Measurements from ENCODE around the gene FEZ2. TPM values are rescaled to one million over a fixed set of nuclear protein-coding genes. Genes with fewer than 3 reads are reported as not detected.

Gene FEZ2
- total RNA-seq, 1 experiment from 2014 or later = 14.8 TPM

- Histone ChIP-seq H3K27ac (ENCODE audit: low read depth, low read length) (no peak overlapping the region), H3K4me1 (ENCODE audit: control insufficient read depth in 1 of 2, insufficient read depth in 2 of 2, low read length in 2 of 2) (no peaks in the 10 kb centered on the region), H3K36me3 (ENCODE audit: control insufficient read depth in 1 of 2, insufficient read depth in 2 of 2, low read length in 2 of 2) (peaks cover 0 to 6% of the 10 kb centered on the region in 2 experiments; a peak in 1 of 4 replicates), H4K20me1 (ENCODE audit: insufficient read depth) (no peaks in the 10 kb centered on the region), H2AFZ (ENCODE audit: low read depth, low read length, poor library complexity, severe bottlenecking) (no peak overlapping the region), H3K4me2 (ENCODE audit: low read length) (no peak overlapping the region), H3K9me3 (ENCODE audit: control insufficient read depth in 1 of 2, insufficient read depth in 1 of 2, low read depth in 1 of 2, low read length in 2 of 2) (no peaks in the 10 kb centered on the region), H3K9ac (ENCODE audit: low read length) (no peak overlapping the region), H3K27me3 (ENCODE audit: insufficient read depth, low read length) (no peaks in the 10 kb centered on the region), H3K9me2 (ENCODE audit: insufficient read depth) (no peaks in the 10 kb centered on the region), H3K79me2 (ENCODE audit: insufficient read depth, low read length) (no peaks in the 10 kb centered on the region), H3K4me3 (replicated peaks in 1 of 2; ENCODE audit: low read depth in 1 of 2, low read length in 2 of 2) (no peak overlapping the region)
- TF ChIP-seq POLR2AphosphoS5 (IDR thresholded peaks at IDR 0.05; ENCODE audit: low read depth, low read length) (no peak), ELF1 (IDR thresholded peaks at IDR 0.05; ENCODE audit: borderline replicate concordance, low read depth) (no peak), POLR2A (IDR thresholded peaks at IDR 0.05; ENCODE audit: borderline replicate concordance, extremely low read depth, insufficient read depth, insufficient read length) (no peak), TCF7L2 (IDR thresholded peaks at IDR 0.05; ENCODE audit: borderline replicate concordance, extremely low read depth, insufficient read depth, insufficient read length) (no peak), EZH2phosphoT487 (IDR thresholded peaks at IDR 0.05; ENCODE audit: borderline replicate concordance) (no peak), YY1 (IDR thresholded peaks at IDR 0.05; ENCODE audit: extremely low read depth, insufficient replicate concordance, low read depth, low read length) (no peak), EZH2 (IDR thresholded peaks at IDR 0.05) (no peak), ATF3 (IDR thresholded peaks at IDR 0.05) (no peak), CEBPB (IDR thresholded peaks at IDR 0.05; ENCODE audit: low read depth) (no peak), RAD21 (IDR thresholded peaks at IDR 0.05; ENCODE audit: low read depth) (no peak), EGR1 (IDR thresholded peaks at IDR 0.05; ENCODE audit: low read depth) (no peak), FOSL1 (IDR thresholded peaks at IDR 0.05; ENCODE audit: low read depth) (no peak), REST (IDR thresholded peaks at IDR 0.05; ENCODE audit: low read depth) (no peak)
- TF ChIP-seq, protein P1, sequence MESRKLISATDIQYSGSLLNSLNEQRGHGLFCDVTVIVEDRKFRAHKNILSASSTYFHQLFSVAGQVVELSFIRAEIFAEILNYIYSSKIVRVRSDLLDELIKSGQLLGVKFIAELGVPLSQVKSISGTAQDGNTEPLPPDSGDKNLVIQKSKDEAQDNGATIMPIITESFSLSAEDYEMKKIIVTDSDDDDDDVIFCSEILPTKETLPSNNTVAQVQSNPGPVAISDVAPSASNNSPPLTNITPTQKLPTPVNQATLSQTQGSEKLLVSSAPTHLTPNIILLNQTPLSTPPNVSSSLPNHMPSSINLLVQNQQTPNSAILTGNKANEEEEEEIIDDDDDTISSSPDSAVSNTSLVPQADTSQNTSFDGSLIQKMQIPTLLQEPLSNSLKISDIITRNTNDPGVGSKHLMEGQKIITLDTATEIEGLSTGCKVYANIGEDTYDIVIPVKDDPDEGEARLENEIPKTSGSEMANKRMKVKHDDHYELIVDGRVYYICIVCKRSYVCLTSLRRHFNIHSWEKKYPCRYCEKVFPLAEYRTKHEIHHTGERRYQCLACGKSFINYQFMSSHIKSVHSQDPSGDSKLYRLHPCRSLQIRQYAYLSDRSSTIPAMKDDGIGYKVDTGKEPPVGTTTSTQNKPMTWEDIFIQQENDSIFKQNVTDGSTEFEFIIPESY (IDR thresholded peaks at IDR 0.05; ENCODE audit: extremely low read depth, insufficient replicate concordance, low read length) = no peak
- TF ChIP-seq, protein P2, sequence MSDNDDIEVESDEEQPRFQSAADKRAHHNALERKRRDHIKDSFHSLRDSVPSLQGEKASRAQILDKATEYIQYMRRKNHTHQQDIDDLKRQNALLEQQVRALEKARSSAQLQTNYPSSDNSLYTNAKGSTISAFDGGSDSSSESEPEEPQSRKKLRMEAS (IDR thresholded peaks at IDR 0.05) = no peak
- ATAC-seq (no peak), DNase-seq (ENCODE audit: low read depth, low spot score) (no peak)
- intact Hi-C loops (cut with micrococcal nuclease) = no loop called here
- ChIA-PET CTCF (no interaction called here), POLR2A (no interaction called here), RAD21 (ENCODE audit: low non-redundant PET in 1 of 2, low total read pairs in 2 of 2, uncharacterized antibody in 2 of 2, unreplicated experiment in 2 of 2) (no interaction called here)
- BruUV-seq (replicated peaks) = no TSS peak
These were observed 72.7 kb downstream of the FEZ2 start for GRCh38 chr2:36525245-36525644.
